Measurements from ENCODE around the gene USP3. TPM values are rescaled to one million over a fixed set of nuclear protein-coding genes. Genes with fewer than 3 reads are reported as not detected.

USP3 gene
- total and polyA plus RNA-seq, 2 of the 13 experiments (the other 11 are each of a cell fraction or from before 2014, with no cell fraction given): 14.3 to 61.2 TPM

- no peak for TF ChIP-seq ZNF646 (CRISPR knock-in tag; IDR thresholded peaks at IDR 0.05)
Observed at GRCh38 chr15:63495343-63495742, 9.1 kb upstream of the USP3 start (continued).

DNA sequence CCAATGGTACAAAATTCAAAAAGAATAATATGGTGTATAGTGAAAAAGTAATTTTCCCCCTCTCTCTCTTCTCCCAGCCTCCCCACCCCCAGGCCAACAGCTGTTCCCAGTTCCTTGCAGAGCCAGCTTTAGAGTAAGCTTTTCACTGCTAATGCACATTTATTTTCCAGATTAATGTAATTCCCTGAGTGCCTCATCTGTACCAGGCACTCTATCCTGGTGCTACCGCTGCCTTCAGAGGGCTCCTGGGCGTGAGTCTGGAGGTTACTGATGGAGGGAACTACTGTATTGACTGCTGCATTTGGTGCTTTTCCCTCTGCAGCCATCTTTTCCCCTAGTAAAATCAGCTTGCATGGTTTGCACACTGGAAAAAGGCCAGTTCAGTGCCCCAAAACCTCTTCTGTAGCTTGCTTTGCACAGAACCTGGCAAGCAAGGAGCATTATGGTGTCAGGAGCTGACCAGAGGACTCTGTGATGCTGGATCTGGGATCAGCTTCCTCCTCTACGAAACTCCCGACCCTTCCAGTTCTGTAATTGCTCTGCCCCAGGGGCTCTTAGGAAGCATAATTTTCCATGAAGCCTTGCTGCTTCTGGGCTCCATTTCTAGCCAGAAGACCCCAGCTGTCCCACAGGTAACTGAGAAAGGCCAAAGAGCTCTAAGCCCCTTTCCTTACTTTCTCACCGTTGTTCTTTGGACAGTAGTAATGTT is 8.5 kb upstream of the USP3 start:
- H3K79me2 ChIP-seq (ENCODE audit: insufficient read depth, low read length): no peaks in the 10 kb centered on the region
- CTCF ChIA-PET (ENCODE audit: low intra/inter-chr PET ratio, low total read pairs): no interaction called here
- no peak overlapping the region for H3K9ac ChIP-seq (ENCODE audit: insufficient read depth, low read depth, low read length)
- no peak overlapping the region for H3K4me3 ChIP-seq (replicated peaks in 1 of 3; ENCODE audit: insufficient read depth in 1 of 3, low read depth in 2 of 3, low read length in 3 of 3)
- intact Hi-C loops (cut with micrococcal nuclease; ENCODE audit: unreplicated experiment) (no loop called here), in situ Hi-C loops (cut with HindIII; ENCODE audit: extremely low pct_ligation_motif_present, low pct_unique_long_range_greater_than_20kb) (no loop called here)
- peaks cover 77% of the 10 kb centered on the region for H3K4me1 ChIP-seq (ENCODE audit: insufficient read depth, low read length)
- BruUV-seq (replicated peaks): no TSS peak
- no peak for FAIRE-seq
- no peak for ATAC-seq
- H3K36me3 ChIP-seq (replicated peaks in 1 of 2; ENCODE audit: control insufficient read depth in 1 of 2, insufficient read depth in 2 of 2, low read length in 2 of 2): no peaks in the 10 kb centered on the region
- H3K9me3 ChIP-seq (ENCODE audit: low read length): no peaks in the 10 kb centered on the region
- no peak overlapping the region for H3K27ac ChIP-seq (ENCODE audit: extremely low read length, insufficient read depth, low read length)
- H3K4me2 ChIP-seq (ENCODE audit: low read depth, low read length): no peak overlapping the region
- no peaks in the 10 kb centered on the region for H4K20me1 ChIP-seq (ENCODE audit: insufficient read depth, low read length)
- H2AFZ ChIP-seq (ENCODE audit: low read length): no peak overlapping the region
- peaks cover 0 to 3% of the 10 kb centered on the region in 2 experiments; a peak in 2 of 5 replicates for H3K27me3 ChIP-seq (ENCODE audit: control insufficient read depth in 1 of 2, insufficient read depth in 2 of 2, low read length in 2 of 2)
- TF ChIP-seq SMAD9 (CRISPR knock-in tag; IDR thresholded peaks at IDR 0.05): no peak
- no peak for TF ChIP-seq ELF4 (CRISPR knock-in tag; IDR thresholded peaks at IDR 0.05; ENCODE audit: borderline replicate concordance)
- TF ChIP-seq ZNF280D (CRISPR knock-in tag; IDR thresholded peaks at IDR 0.05): no peak
- TF ChIP-seq ZNF430 (CRISPR knock-in tag; IDR thresholded peaks at IDR 0.05): no peak
- TF ChIP-seq KDM1A (CRISPR knock-in tag; IDR thresholded peaks at IDR 0.05): no peak
- no peak for TF ChIP-seq CHD2 (IDR thresholded peaks at IDR 0.05; ENCODE audit: low read depth, low read length)
- no peak for TF ChIP-seq CHD4 (IDR thresholded peaks at IDR 0.05; ENCODE audit: borderline replicate concordance, low read length)
- TF ChIP-seq, protein P1, sequence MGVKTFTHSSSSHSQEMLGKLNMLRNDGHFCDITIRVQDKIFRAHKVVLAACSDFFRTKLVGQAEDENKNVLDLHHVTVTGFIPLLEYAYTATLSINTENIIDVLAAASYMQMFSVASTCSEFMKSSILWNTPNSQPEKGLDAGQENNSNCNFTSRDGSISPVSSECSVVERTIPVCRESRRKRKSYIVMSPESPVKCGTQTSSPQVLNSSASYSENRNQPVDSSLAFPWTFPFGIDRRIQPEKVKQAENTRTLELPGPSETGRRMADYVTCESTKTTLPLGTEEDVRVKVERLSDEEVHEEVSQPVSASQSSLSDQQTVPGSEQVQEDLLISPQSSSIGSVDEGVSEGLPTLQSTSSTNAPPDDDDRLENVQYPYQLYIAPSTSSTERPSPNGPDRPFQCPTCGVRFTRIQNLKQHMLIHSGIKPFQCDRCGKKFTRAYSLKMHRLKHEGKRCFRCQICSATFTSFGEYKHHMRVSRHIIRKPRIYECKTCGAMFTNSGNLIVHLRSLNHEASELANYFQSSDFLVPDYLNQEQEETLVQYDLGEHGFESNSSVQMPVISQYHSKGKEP (CRISPR knock-in tag; IDR thresholded peaks at IDR 0.05): no peak
- TF ChIP-seq IRF2 (CRISPR knock-in tag; IDR thresholded peaks at IDR 0.05): no peak
- no peak for TF ChIP-seq SRSF4 (IDR thresholded peaks at IDR 0.05; ENCODE audit: low read depth, low read length, poor library complexity, severe bottlenecking)
- WGBS (ENCODE audit: low lambda C conversion rate): 66% methylated on average over 5 of the region's 5 CpGs
- POLR2A ChIA-PET: interaction anchor here (1.2 to 1.5 kb wide), 6 partner anchors 9 to 22 kb away, joined by 3 to 8 read pairs (median 4); partner anchors contain the start of gene USP3
- DNase-seq (ENCODE audit: low spot score): no peak

Measured in HepG2 (cell line).